Duodenal mucosa (tissue), 2 donors: ENCODE data around the gene PRKAR1B.

ENCODE experiments used
- H3K27ac ChIP-seq: one replicate; pipeline ENCODE4 v1.7.0; 2013; ENCODE audit warnings: low read depth, low read length
- H3K27me3 ChIP-seq, 2 donors: one replicate each; pipeline ENCODE4 v1.7.0; 2013; ENCODE audit warnings: low read length in 2 of 2, control low read depth in 1 of 2; ENCODE audit not compliant: insufficient read depth in 2 of 2, control insufficient read depth in 1 of 2
- H3K36me3 ChIP-seq, 2 donors: one replicate each; pipeline ENCODE4 v1.7.0; 2013; ENCODE audit warnings: low read length in 2 of 2, control low read depth in 1 of 2; ENCODE audit not compliant: insufficient read depth in 2 of 2, control insufficient read depth in 1 of 2
- H3K4me1 ChIP-seq, 2 donors: one replicate each; pipeline ENCODE4 v1.7.0; 2013; ENCODE audit warnings: low read length in 2 of 2, control low read depth in 1 of 2; ENCODE audit not compliant: insufficient read depth in 2 of 2, control insufficient read depth in 1 of 2
- H3K4me3 ChIP-seq, 2 donors: one replicate each; pipeline ENCODE4 v1.7.0; 2013; ENCODE audit warnings: low read length in 2 of 2, low read depth in 1 of 2
- H3K9ac ChIP-seq, 2 donors: one replicate each; pipeline ENCODE4 v1.7.0; 2013; ENCODE audit warnings: low read length in 2 of 2, low read depth in 1 of 2
- H3K9me3 ChIP-seq, 2 donors: one replicate each; pipeline ENCODE4 v1.7.0; 2013; ENCODE audit warnings: low read length in 2 of 2, control low read depth in 1 of 2; ENCODE audit not compliant: control insufficient read depth in 1 of 2

PRKAR1B gene

DNA sequence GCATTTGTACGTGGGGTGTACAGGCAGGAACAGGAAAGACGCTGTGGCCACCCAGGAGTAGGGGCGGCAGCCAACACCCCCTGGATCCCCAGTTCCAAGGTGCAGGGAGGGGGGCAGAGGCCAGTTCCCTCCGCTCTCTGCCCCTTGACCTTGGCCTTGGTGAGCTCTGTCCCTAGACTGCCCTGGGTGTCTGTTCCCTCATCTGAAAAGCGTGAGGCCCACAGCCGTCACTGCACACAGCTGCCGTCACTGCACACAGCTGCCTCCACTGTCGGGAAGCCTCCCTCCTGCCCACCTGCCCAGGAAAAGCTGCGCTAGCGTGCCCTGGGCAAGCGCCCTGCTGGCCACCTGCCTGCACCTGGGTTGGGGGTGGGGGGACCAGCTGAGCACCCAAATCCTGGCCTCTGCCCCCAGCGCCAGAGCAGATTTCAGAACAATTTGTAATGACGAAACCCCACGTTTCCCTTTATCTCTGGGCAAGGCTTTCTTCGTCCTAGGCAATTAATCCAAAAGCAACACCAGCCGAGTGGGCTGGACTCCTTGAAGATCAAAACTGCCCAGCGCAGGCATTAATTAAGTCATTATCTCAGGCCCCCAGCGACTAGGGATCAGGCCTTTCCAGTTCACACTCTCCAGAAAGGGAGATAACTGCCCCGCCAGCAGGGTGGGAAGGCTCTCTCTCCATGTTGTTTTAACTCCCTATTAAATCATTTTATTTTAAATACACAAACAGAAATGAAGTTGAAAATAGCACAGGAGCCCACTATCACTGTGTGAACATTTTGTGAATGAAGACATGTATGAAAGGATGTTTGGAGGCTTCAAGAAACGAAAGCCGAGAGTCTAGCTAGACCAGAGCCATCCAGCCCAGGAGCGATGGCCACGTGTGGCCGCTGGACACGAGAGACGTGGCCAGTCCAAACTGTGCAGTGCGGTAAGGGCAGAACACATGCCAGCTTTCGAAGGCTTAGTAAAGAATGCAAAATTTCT lies 203.4 kb downstream of the PRKAR1B start:
- H3K4me3 ChIP-seq: no peak overlapping the region
- H3K9ac ChIP-seq: peak overlapping the region in 1 of 2 donors; percentile 11
- peaks cover 5 to 6% of the 10 kb centered on the region in 2 donors for H3K4me1 ChIP-seq
- H3K27me3 ChIP-seq: peaks cover 16 to 24% of the 10 kb centered on the region in 2 donors
- H3K36me3 ChIP-seq: no peaks in the 10 kb centered on the region
- no peaks in the 10 kb centered on the region for H3K9me3 ChIP-seq
- H3K27ac ChIP-seq: no peak overlapping the region

GRCh38 chr7:522951-523314 lies 204.1 kb downstream of the PRKAR1B start:
- Histone ChIP-seq H3K9me3 (no peaks in the 10 kb centered on the region), H3K4me1 (peaks cover 5 to 6% of the 10 kb centered on the region in 2 donors), H3K4me3 (peak overlapping the region in 1 of 2 donors; percentile 55), H3K27me3 (peaks cover 16 to 24% of the 10 kb centered on the region in 2 donors), H3K9ac (peak overlapping the region in 1 of 2 donors; percentile 11), H3K36me3 (no peaks in the 10 kb centered on the region), H3K27ac (no peak overlapping the region)

- peaks cover 16 to 24% of the 10 kb centered on the region in 2 donors for H3K27me3 ChIP-seq
- peak overlapping the region in 1 of 2 donors; percentile 25 for H3K9ac ChIP-seq
- peak overlapping the region; percentile 20 for H3K27ac ChIP-seq
Observed at GRCh38 chr7:522071-522950, 204.8 kb downstream of the PRKAR1B start.

DNA sequence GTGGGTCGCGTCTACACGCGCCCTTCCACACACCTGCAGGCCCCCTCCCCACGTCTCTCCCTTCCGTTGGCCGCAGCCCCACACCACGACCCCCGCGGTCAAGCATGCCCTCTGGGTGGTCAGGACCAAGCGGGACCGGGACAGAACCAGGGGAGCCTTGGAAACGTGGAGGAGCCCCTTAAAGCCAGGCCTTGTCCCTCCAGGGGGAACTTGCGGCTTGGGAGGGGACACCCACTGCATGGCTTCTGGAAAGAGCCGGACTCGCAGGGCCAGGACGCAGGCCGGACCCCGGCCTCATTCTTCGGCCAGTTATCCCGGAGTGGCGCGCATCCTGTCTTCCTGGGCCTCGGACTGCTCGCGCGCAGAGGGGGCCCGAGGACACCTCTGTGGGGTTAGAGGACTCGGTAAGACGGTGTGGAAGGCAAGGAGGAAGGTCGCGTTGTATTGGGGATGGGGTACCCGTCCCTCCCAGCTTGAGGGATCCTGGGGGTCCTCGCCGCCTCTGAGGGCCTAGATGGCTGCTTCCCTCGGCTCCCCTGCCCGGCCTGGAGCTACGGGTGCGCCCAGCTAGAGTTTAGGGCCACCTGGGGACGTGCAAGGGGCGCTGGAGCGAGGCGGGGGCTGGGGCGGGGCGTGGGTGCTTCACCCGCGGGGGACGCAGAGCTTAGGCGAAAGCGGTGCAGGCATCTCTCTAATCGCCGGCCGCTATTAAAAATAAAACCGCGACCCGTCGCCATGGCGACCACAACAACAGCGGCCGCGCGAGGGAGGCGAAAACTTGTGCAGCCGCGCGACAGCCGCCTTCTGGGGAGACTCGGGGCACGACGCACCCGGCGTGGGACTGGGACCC lies 205.6 kb downstream of the PRKAR1B start:
- Histone ChIP-seq H3K4me1 (peaks cover 5 to 6% of the 10 kb centered on the region in 2 donors), H3K4me3 (peak overlapping the region; percentile 55)

More at GRCh38 chr7:522071-522950, 204.8 kb downstream of the PRKAR1B start:
- H3K9me3 ChIP-seq: no peaks in the 10 kb centered on the region
- peaks cover 5 to 6% of the 10 kb centered on the region in 2 donors for H3K4me1 ChIP-seq
- no peaks in the 10 kb centered on the region for H3K36me3 ChIP-seq
- H3K4me3 ChIP-seq: peak overlapping the region; percentile 55

DNA sequence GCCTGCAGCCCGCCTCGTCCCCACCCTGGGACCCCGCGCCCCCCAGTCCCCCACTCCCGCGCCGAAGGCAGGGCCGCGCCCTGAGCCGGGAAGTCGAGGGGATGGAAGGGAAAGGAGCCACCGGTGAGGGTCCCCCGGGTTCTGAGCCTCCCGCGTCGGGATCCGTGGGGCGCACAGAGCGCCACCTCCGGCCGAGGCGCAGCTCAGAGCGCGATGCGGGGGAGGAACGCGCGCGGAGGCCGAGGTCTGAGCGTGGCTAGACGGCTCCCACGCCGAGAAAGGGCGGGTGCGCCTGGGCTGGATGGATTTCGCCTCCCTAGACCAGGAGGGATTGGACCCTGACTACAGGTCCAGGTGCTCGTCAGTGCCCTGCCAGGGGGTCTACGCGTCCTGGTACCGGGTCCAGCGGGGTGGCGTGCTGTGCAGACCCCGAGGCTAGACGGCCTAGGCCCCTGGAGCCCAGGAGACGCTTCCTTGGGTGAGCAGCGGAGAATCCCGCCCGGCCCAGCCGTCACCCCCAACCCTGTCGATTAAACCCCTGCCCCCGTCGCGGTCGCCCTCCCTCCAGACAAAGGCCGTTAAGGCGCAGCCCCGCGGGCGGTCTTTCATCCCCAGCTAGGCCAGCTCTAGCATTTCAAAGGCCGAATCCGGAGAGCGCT lies 206.4 kb downstream of the PRKAR1B start:
- peaks cover 16 to 24% of the 10 kb centered on the region in 2 donors for H3K27me3 ChIP-seq
- H3K9ac ChIP-seq: peak overlapping the region in 1 of 2 donors; percentile 19
- H3K4me1 ChIP-seq: peaks cover 6 to 11% of the 10 kb centered on the region in 2 donors
- peak overlapping the region; percentile 40 for H3K4me3 ChIP-seq
- no peaks in the 10 kb centered on the region for H3K36me3 ChIP-seq
- peak overlapping the region; percentile 42 for H3K27ac ChIP-seq
- H3K9me3 ChIP-seq: no peaks in the 10 kb centered on the region

More for the DNA sequence above, 205.6 kb downstream of the PRKAR1B start:
- Histone ChIP-seq H3K27ac (peak overlapping the region; percentile 20), H3K36me3 (no peaks in the 10 kb centered on the region), H3K9ac (peak overlapping the region in 1 of 2 donors; percentile 19), H3K9me3 (no peaks in the 10 kb centered on the region), H3K27me3 (peaks cover 16 to 24% of the 10 kb centered on the region in 2 donors)

DNA sequence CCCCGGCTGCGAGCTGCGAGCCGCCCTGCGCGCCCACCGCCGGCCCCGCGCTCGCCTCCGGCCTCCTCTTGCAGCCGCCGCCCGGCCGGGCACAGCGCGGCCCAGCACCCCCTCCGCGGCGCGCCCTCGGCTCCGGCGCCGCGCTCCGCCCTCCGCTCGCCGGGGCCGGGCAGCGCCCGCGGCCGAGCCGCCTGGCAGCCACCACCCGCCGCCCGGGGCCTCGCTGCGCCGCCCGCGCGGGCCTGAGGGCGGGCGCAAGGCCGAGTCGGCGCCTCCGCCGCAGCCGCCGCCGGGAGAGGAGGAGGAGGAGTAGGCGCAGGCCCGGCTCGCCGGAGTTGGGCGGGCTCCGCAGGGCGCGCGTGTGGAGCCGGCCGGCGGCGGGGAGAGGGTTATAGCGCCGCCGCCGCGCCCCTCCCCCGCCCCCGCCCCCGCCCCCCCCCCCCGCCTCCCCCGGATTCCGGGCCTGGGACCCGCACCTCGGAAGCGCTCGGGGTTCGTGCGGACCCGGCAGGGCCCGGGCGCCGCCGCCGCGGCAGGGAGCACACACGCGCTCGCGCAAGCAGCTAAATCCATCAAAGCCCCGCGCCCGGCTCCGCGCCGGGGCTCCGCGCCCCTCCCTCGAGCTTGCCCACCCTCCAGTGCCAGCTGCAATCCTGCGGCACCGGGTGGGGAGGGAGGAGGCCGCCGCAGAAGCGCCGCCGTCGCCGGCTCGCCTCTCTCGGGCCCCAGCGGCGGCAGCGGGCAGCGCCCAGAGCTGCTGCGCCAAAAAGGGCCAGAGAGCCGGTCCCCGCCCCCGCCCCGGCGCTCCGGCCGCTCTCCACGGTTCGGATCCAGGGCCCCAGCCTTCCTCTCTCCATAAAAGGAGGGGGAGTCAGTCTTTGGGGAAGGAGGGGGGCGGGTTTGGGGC lies 207.3 kb downstream of the PRKAR1B start, which contains the start of gene PDGFA:
TSS of gene PDGFA (minus strand) at position 363 of the 907 bp plus-strand sequence. CDS start 845 bp downstream, outside the sequence.
- H3K36me3 ChIP-seq: no peaks in the 10 kb centered on the region
- H3K27me3 ChIP-seq: peaks cover 16 to 24% of the 10 kb centered on the region in 2 donors
- H3K9ac ChIP-seq: peak within 1 kb of the TSS; percentile 66 to 84
- no peaks in the 10 kb centered on the region for H3K9me3 ChIP-seq
- H3K4me3 ChIP-seq: peak within 1 kb of the TSS; percentile 71 to 76
- peaks cover 13 to 20% of the 10 kb centered on the region in 2 donors for H3K4me1 ChIP-seq
- H3K27ac ChIP-seq: peak within 1 kb of the TSS; percentile 85

DNA sequence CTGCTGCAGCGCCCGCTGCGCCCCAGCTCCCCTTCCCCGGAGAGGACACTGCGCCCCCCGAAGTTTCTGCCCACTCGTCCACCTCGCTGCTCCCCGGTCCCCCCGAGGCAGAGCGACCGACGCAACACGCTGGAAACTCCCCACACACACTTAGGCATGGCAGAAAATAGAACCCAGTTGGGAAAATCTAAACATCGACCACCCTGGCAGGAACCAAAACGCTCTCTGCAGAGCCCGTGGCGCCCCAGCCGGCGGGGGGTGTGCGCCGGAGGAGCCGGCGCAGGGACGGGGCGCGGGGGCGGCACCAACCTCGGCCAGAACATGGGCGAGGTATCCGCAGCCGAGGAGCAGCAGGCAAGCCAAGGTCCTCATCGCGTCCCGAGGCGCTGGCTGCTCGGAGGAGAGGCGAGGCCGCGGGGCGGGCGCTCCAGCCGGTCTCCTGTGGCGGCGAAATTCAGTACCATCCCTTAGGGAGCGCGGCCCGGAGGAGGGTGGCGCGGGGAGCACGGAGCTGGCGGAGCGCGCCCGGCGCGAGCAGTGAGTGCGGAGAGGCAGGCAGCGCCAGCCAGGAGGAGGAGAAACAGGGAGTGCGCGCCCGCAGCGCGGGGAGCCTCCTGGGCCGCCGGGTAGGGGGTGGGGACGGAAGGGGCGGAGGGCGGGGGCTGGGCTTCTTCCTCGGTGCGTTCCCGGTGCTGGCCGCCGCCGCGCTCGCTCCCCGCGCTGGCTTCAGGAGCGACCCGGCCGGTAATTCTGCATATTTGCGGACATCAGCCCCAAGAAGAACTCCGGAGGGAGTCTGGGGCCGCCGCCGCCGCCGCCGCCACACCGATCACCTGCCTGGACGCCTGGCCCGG lies 208.2 kb downstream of the PRKAR1B start:
- Histone ChIP-seq H3K9me3 (no peaks in the 10 kb centered on the region), H3K9ac (peak overlapping the region; percentile 66 to 84), H3K27me3 (peaks cover 16 to 24% of the 10 kb centered on the region in 2 donors), H3K27ac (peak overlapping the region; percentile 85), H3K4me3 (peak overlapping the region; percentile 71 to 76), H3K4me1 (peaks cover 17 to 28% of the 10 kb centered on the region in 2 donors), H3K36me3 (no peaks in the 10 kb centered on the region)
